Measurements from ENCODE around the gene MAOB. TPM values are rescaled to one million over a fixed set of nuclear protein-coding genes. Genes with fewer than 3 reads are reported as not detected.
A peak's percentile ranks its signal among the peaks of the same experiment; 100 is the strongest.
"Not testable (repeated sequence)": the region's sequence is repeated elsewhere in the genome, so short reads cannot be mapped to it uniquely, and the experiment has no call there.

The MAOB gene
- polyA plus RNA-seq: 100 to 1,000 TPM in 2 of 4 donors, 10 to 100 TPM in 2; 20.5 to 179 (median 118) TPM
- long read RNA-seq, donor 1, transcript MAOB-201 (15 exons, 2,566 nt): major isoform, 102 of 142 reads
- long read RNA-seq, donor 1, partial matches to known transcripts: 31 of 142 reads
- long read RNA-seq, donor 1, other reads (novel, unspliced or antisense): 9 of 142 reads
- long read RNA-seq, donor 2, transcript MAOB-201 (15 exons, 2,566 nt): major isoform, 8 of 8 reads
- long read RNA-seq, donor 2, partial matches to known transcripts: 0 of 8 reads
- long read RNA-seq, donor 2, other reads (novel, unspliced or antisense): 0 of 8 reads
- long read RNA-seq, donor 3, transcript MAOB-201 (15 exons, 2,566 nt): major isoform, 11 of 16 reads
- long read RNA-seq, donor 3, partial matches to known transcripts: 5 of 16 reads
- long read RNA-seq, donor 3, other reads (novel, unspliced or antisense): 0 of 16 reads
- long read RNA-seq, donor 4: 0 reads
- long read RNA-seq, donor 5, partial matches to known transcripts: 0 of 3 reads
- long read RNA-seq, donor 5, other reads (novel, unspliced or antisense): 0 of 3 reads
- long read RNA-seq, donor 6, transcript MAOB-201 (15 exons, 2,566 nt): major isoform, 44 of 50 reads
- long read RNA-seq, donor 6, partial matches to known transcripts: 0 of 50 reads
- long read RNA-seq, donor 6, other reads (novel, unspliced or antisense): 6 of 50 reads
- long read RNA-seq, donor 7, transcript MAOB-201 (15 exons, 2,566 nt): major isoform, 19 of 19 reads
- long read RNA-seq, donor 7, partial matches to known transcripts: 0 of 19 reads
- long read RNA-seq, donor 7, other reads (novel, unspliced or antisense): 0 of 19 reads
- long read RNA-seq, donor 8: 0 reads
- long read RNA-seq, donor 9, partial matches to known transcripts: 0 of 4 reads
- long read RNA-seq, donor 9, other reads (novel, unspliced or antisense): 0 of 4 reads
- long read RNA-seq, donor 10, transcript MAOB-201 (15 exons, 2,566 nt): major isoform, 15 of 15 reads
- long read RNA-seq, donor 10, partial matches to known transcripts: 0 of 15 reads
- long read RNA-seq, donor 10, other reads (novel, unspliced or antisense): 0 of 15 reads

DNA sequence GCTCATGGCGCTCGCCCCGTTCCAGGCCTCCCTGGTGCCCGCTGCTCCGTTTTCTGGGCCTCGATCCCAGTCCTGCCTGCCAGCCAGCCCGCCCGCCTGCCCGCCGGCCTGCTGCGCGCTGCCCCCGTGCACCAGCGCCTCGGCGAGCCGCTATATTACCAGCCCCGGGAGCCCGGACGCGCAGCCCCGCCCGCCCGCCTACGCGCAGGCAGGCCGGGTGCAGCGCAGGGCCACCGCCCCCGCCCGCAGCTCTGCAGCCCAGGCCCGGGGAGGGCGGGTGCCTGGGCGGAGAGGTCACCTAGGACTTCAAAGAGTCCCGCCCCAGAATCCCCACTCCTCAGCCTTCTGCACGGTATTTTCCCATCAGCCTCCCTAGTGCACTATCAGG is at the start of gene MAOB:
TSS of gene MAOB (minus strand) at position 157 of the 388 bp plus-strand sequence. CDS start at position 6, 151 bp downstream.
- WGBS, 3 donors: 0 to 30% (median 1%) methylated on average over 14 to 36 of the region's 36 CpGs
- peak within 1 kb of the TSS; percentile 7 to 54 (median 50) for H3K4me3 ChIP-seq (ENCODE audit: low read depth in 1 of 3, low read length in 3 of 3)
- peaks cover 0 to 2% (median 0%) of the 10 kb centered on the region in 3 donors for H3K36me3 ChIP-seq (ENCODE audit: control insufficient read depth in 3 of 3, insufficient read depth in 2 of 3, low read depth in 1 of 3, low read length in 3 of 3)
- no peaks in the 10 kb centered on the region for H3K27me3 ChIP-seq (ENCODE audit: control insufficient read depth in 3 of 3, insufficient read depth in 3 of 3, low read length in 3 of 3)
- H3K27ac ChIP-seq (ENCODE audit: low read depth in 1 of 3, low read length in 2 of 3): peak within 1 kb of the TSS; percentile 62 to 82 (median 79)
- no peak for FAIRE-seq
- DNase-seq: peak; percentile 64 to 66
- peaks cover 0 to 11% (median 0%) of the 10 kb centered on the region in 3 donors for H3K4me1 ChIP-seq (ENCODE audit: control insufficient read depth in 3 of 3, insufficient read depth in 2 of 3, low read depth in 1 of 3, low read length in 2 of 3)
- no peaks in the 10 kb centered on the region for H3K9me3 ChIP-seq (ENCODE audit: control insufficient read depth in 2 of 2, insufficient read depth in 1 of 2, low read depth in 1 of 2, low read length in 1 of 2)

DNA sequence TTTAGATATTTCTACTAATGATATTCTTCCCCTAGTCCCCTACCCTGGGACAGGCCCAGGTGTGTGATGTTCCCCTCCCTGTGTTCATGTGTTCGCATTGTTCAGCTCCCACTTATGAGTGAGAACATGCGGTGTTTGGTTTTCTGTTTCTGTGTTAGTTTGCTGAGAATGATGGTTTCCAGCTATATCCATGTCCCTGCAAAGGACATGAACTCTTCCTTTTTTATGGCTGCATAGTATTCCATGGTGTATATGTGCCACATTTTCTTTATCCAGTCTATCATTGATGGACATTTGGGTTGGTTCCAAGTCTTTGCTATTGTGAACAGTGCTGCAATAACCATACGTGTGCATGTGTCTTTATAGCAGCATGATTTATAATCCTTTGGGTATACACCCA is 39.8 kb upstream of the MAOB start:
- H3K4me3 ChIP-seq (ENCODE audit: low read depth in 1 of 3, low read length in 3 of 3); H3K4me1 ChIP-seq (ENCODE audit: control insufficient read depth in 3 of 3, insufficient read depth in 2 of 3, low read depth in 1 of 3, low read length in 2 of 3); DNase-seq; H3K27ac ChIP-seq (ENCODE audit: low read depth in 1 of 3, low read length in 2 of 3); H3K9me3 ChIP-seq (ENCODE audit: control insufficient read depth in 2 of 2, insufficient read depth in 1 of 2, low read depth in 1 of 2, low read length in 1 of 2); FAIRE-seq; H3K36me3 ChIP-seq (ENCODE audit: control insufficient read depth in 3 of 3, insufficient read depth in 2 of 3, low read depth in 1 of 3, low read length in 3 of 3); H3K27me3 ChIP-seq (ENCODE audit: control insufficient read depth in 3 of 3, insufficient read depth in 3 of 3, low read length in 3 of 3): not testable (repeated sequence)
- WGBS, 3 donors: 77 to 88% (median 79%) methylated on average over 3 of the region's 3 CpGs

DNA sequence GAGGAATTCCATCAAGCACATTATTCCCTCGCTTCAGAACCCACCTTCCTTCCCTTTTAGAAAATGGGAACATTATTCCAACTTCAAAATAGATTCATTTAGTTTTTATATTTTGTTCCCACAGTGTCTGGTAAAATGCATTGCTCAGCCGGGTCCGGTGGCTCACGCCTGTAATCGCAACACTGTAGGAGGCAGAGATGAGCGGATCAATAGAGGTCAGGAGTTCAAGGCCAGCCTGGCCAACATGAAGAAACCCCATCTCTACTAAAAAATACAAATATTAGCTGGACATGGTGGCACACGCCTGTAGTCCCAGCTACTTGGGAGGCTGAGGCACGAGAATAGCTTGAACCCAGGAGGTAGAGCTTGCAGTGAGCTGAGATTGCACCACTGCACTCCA is 28.5 kb upstream of the MAOB start:
- H3K9me3 ChIP-seq (ENCODE audit: control insufficient read depth in 2 of 2, insufficient read depth in 1 of 2, low read depth in 1 of 2, low read length in 1 of 2); H3K27me3 ChIP-seq (ENCODE audit: control insufficient read depth in 3 of 3, insufficient read depth in 3 of 3, low read length in 3 of 3); H3K4me3 ChIP-seq (ENCODE audit: low read depth in 1 of 3, low read length in 3 of 3); DNase-seq; H3K27ac ChIP-seq (ENCODE audit: low read depth in 1 of 3, low read length in 2 of 3); H3K4me1 ChIP-seq (ENCODE audit: control insufficient read depth in 3 of 3, insufficient read depth in 2 of 3, low read depth in 1 of 3, low read length in 2 of 3); FAIRE-seq; H3K36me3 ChIP-seq (ENCODE audit: control insufficient read depth in 3 of 3, insufficient read depth in 2 of 3, low read depth in 1 of 3, low read length in 3 of 3): not testable (repeated sequence)
- WGBS, 3 donors: 81 to 96% (median 95%) methylated on average over 8 of the region's 8 CpGs

DNA sequence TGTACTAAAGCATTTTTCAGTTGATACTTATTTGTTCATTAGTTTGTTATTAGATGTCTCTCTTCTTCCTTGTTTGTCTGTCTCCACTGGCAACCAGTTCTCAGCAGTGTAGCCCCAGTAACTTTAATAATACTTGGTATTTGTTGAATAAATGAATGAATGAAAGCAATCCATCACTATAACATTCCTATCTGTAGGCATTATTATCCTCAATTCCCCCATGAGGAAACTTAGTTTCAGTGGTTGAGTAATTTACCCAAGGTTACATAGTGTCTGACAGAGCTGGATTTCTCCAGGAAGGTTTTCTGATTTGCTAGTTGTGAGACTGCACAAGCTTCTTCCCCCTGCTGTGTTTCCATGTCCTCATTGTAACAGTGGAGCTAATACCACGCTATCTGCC is 27.8 kb upstream of the MAOB start:
- Histone ChIP-seq H3K36me3 (ENCODE audit: control insufficient read depth in 3 of 3, insufficient read depth in 2 of 3, low read depth in 1 of 3, low read length in 3 of 3) (no peaks in the 10 kb centered on the region), H3K4me1 (ENCODE audit: control insufficient read depth in 3 of 3, insufficient read depth in 2 of 3, low read depth in 1 of 3, low read length in 2 of 3) (peaks cover 0 to 7% (median 0%) of the 10 kb centered on the region in 3 donors), H3K4me3 (ENCODE audit: low read depth in 1 of 3, low read length in 3 of 3) (no peak overlapping the region), H3K27ac (ENCODE audit: low read depth in 1 of 3, low read length in 2 of 3) (no peak overlapping the region), H3K9me3 (ENCODE audit: control insufficient read depth in 2 of 2, insufficient read depth in 1 of 2, low read depth in 1 of 2, low read length in 1 of 2) (no peaks in the 10 kb centered on the region), H3K27me3 (ENCODE audit: control insufficient read depth in 3 of 3, insufficient read depth in 3 of 3, low read length in 3 of 3) (no peaks in the 10 kb centered on the region)
- FAIRE-seq (no peak), DNase-seq (peak in 1 of 2 donors; percentile 14)
- 36 to 68% (median 40%) methylated on average over 1 of the region's 1 CpG for WGBS, 3 donors

DNA sequence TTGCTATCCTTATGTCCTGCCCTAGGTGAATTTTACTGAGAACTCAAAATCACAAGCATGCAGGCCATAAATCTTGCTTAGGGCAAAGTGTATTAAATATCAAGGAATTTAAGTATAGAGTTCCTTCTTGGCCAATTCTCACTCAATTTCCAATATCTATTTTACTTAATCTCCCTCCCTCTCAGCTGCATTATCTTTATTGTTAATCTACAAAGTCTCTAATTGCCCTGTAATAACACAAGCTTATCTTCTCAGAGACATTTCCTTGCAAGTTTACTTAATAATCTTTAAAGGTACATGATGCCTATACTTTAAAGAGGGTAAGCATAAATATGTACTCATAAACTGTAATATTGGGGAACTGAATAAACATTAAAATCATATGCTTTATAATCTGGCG is 26.9 kb upstream of the MAOB start:
- Histone ChIP-seq H3K27me3 (ENCODE audit: control insufficient read depth in 3 of 3, insufficient read depth in 3 of 3, low read length in 3 of 3) (no peaks in the 10 kb centered on the region), H3K4me1 (ENCODE audit: control insufficient read depth in 3 of 3, insufficient read depth in 2 of 3, low read depth in 1 of 3, low read length in 2 of 3) (peaks cover 0 to 7% (median 0%) of the 10 kb centered on the region in 3 donors), H3K4me3 (ENCODE audit: low read depth in 1 of 3, low read length in 3 of 3) (no peak overlapping the region), H3K27ac (ENCODE audit: low read depth in 1 of 3, low read length in 2 of 3) (no peak overlapping the region), H3K36me3 (ENCODE audit: control insufficient read depth in 3 of 3, insufficient read depth in 2 of 3, low read depth in 1 of 3, low read length in 3 of 3) (no peaks in the 10 kb centered on the region), H3K9me3 (ENCODE audit: control insufficient read depth in 2 of 2, insufficient read depth in 1 of 2, low read depth in 1 of 2, low read length in 1 of 2) (no peaks in the 10 kb centered on the region)
- WGBS, 3 donors: 24 to 67% (median 40%) methylated on average over 1 of the region's 1 CpG
- peak; percentile 7 to 10 for DNase-seq
- no peak for FAIRE-seq

DNA sequence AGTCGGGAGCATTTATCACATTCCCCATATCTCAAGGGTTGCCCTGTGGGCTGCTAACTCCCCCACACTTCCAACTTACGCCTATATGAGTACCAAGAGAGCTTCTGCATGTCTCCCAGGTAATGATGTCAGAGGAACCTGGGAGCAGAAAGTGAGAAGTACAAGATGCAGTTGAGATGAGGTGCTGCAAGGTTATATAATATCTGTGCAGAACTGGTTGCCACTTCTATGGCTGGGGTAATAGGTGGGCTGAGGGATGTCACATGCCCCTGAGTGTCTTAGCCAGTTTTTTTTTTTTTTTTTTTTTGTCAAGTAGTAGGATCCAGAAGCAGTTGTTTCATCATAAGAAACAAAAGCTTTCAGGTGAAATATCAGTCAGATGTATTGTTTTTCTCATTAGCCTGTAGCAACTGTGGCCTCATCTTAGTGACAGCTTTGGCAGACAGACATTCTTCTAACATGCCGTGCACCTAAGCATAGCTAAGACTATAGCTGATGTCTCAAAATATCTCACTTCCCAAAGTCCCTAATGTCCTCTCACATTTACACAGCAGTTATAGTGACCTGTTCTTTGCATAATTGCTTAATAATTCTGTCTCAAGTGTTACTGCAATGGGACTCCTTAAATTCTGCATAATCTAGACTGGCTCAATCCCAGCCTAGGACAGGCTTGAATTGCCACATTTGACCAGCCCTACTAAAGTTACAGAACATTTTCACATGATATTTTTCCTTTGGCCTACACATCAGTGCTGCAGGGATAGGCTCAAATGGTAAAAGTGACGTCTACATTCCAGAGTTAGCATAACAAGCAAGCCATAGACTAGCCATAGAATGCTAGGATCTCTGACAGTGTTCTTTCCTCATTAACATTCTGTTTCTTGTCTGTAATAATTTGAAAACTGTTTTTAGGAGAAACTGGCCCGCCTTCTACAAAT is 17.9 kb upstream of the MAOB start:
- no peaks in the 10 kb centered on the region for H3K27me3 ChIP-seq (ENCODE audit: control insufficient read depth in 3 of 3, insufficient read depth in 3 of 3, low read length in 3 of 3)
- DNase-seq (no peak), FAIRE-seq (no peak)
- no peaks in the 10 kb centered on the region for H3K9me3 ChIP-seq (ENCODE audit: control insufficient read depth in 2 of 2, insufficient read depth in 1 of 2, low read depth in 1 of 2, low read length in 1 of 2)
- no peak overlapping the region for H3K27ac ChIP-seq (ENCODE audit: low read depth in 1 of 3, low read length in 2 of 3)
- no peak overlapping the region for H3K4me3 ChIP-seq (ENCODE audit: low read depth in 1 of 3, low read length in 3 of 3)
- H3K4me1 ChIP-seq (ENCODE audit: control insufficient read depth in 3 of 3, insufficient read depth in 2 of 3, low read depth in 1 of 3, low read length in 2 of 3): no peaks in the 10 kb centered on the region
- WGBS, 3 donors: 66 to 92% (median 77%) methylated on average over 5 of the region's 5 CpGs
- no peaks in the 10 kb centered on the region for H3K36me3 ChIP-seq (ENCODE audit: control insufficient read depth in 3 of 3, insufficient read depth in 2 of 3, low read depth in 1 of 3, low read length in 3 of 3)

DNA sequence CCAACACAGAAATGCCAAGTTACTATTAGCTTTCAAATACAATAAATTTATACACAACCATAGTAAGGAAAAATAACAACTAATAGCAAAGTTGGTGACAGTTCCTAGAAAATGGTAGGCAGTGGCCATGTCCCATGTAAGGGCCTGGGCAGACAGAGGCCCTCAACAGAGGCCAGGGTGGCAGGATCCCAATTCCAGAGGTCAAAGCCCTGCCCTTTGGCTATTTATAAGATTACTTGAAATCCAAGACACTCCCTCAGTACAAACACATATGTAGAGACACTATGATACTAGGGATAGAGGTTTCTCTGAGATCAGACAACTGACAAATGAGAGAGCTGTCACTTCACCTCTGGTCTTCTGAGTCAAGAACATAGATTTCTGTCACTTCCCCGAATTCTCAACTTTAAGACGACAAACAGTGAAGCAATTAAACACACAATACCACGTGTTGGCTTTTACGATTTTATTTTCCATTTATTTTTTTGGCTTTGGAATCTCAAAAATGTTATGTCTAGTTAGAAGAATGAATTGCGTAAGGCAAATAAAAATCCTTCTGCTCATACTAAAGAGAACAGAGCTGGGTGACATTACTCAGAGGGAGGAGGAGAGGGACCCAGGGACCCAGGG is 16.3 kb upstream of the MAOB start:
- FAIRE-seq (no peak), DNase-seq (no peak)
- WGBS, 3 donors: 76 to 80% (median 77%) methylated on average over 5 of the region's 5 CpGs
- Histone ChIP-seq H3K36me3 (ENCODE audit: control insufficient read depth in 3 of 3, insufficient read depth in 2 of 3, low read depth in 1 of 3, low read length in 3 of 3) (no peaks in the 10 kb centered on the region), H3K9me3 (ENCODE audit: control insufficient read depth in 2 of 2, insufficient read depth in 1 of 2, low read depth in 1 of 2, low read length in 1 of 2) (no peaks in the 10 kb centered on the region), H3K4me1 (ENCODE audit: control insufficient read depth in 3 of 3, insufficient read depth in 2 of 3, low read depth in 1 of 3, low read length in 2 of 3) (no peaks in the 10 kb centered on the region), H3K4me3 (ENCODE audit: low read depth in 1 of 3, low read length in 3 of 3) (no peak overlapping the region), H3K27me3 (ENCODE audit: control insufficient read depth in 3 of 3, insufficient read depth in 3 of 3, low read length in 3 of 3) (no peaks in the 10 kb centered on the region), H3K27ac (ENCODE audit: low read depth in 1 of 3, low read length in 2 of 3) (no peak overlapping the region)

Data from small intestine (tissue), 16 donors.